WTC11 (cell line): ENCODE results near the gene ARHGEF10L.

ENCODE experiments used
- ATF1 ChIP-seq: sonication (generic); formaldehyde crosslinking; IDR thresholded peaks from 2 replicates; pipeline ENCODE4 v1.8.1; 2023; ENCODE audit warnings: mild to moderate bottlenecking, moderate library complexity, missing genetic modification reagents
- E2F4 ChIP-seq: sonication (generic); formaldehyde crosslinking; IDR thresholded peaks from 2 replicates; pipeline ENCODE4 v1.8.1; 2022; ENCODE audit warnings: low read depth, mild to moderate bottlenecking, moderate library complexity, missing genetic modification reagents, borderline replicate concordance
- GABPB1 ChIP-seq: sonication (generic); formaldehyde crosslinking; IDR thresholded peaks from 2 replicates; pipeline ENCODE4 v1.8.1; 2023; ENCODE audit warnings: mild to moderate bottlenecking, missing genetic modification reagents
- GTF2I ChIP-seq: fragments of 250-450 bp; sonication (Bioruptor Pico); conservative IDR thresholded peaks from 2 replicates; pipeline ENCODE4 v1.4.0; 2021; ENCODE audit warnings: mild to moderate bottlenecking
- TF ChIP-seq, protein P1 (sequence below): fragments of 200-600 bp; IDR thresholded peaks from 2 replicates; pipeline ENCODE4 v1.8.0; 2022; ENCODE audit warnings: antibody characterized with exemption

DNA sequence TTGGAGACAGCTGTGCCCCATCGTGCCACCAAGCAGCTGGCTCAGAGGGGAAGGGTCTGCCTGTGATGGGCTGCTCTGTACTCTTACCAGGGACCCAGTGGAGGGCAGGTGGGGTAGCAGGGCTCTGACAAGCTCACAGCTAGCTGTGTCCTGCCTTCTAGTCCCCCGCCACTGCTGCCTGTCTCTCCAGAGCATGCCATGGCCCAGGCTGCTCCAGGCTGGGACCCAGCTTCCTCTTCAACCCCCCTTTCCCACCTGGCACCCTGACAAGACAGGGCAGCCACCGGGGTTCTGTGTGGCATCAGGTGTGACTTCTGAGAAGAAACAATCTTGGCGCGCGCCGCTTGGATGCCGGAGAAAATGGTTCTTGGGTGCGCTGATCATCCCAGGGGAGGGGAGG lies 123.3 kb downstream of the ARHGEF10L start:
- TF ChIP-seq, protein P1, sequence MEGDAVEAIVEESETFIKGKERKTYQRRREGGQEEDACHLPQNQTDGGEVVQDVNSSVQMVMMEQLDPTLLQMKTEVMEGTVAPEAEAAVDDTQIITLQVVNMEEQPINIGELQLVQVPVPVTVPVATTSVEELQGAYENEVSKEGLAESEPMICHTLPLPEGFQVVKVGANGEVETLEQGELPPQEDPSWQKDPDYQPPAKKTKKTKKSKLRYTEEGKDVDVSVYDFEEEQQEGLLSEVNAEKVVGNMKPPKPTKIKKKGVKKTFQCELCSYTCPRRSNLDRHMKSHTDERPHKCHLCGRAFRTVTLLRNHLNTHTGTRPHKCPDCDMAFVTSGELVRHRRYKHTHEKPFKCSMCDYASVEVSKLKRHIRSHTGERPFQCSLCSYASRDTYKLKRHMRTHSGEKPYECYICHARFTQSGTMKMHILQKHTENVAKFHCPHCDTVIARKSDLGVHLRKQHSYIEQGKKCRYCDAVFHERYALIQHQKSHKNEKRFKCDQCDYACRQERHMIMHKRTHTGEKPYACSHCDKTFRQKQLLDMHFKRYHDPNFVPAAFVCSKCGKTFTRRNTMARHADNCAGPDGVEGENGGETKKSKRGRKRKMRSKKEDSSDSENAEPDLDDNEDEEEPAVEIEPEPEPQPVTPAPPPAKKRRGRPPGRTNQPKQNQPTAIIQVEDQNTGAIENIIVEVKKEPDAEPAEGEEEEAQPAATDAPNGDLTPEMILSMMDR, result no peak
- TF ChIP-seq ATF1 (no peak), GABPB1 (CRISPR knock-in tag) (no peak), E2F4 (CRISPR knock-in tag) (no peak), GTF2I (CRISPR knock-in tag) (no peak)
